Adipose tissue (tissue), 3 donors: Measurements from ENCODE around the gene KCTD20. TPM values are rescaled to one million over a fixed set of nuclear protein-coding genes. Genes with fewer than 3 reads are reported as not detected.

Source experiments
- H3K27ac ChIP-seq: one replicate; pipeline ENCODE4 v1.5.1; 2013; ENCODE audit warnings: low read depth, low read length
- WGBS, 3 donors: extraction: QIAGEN DNeasy Blood & Tissue Kit; methylation state at CpG; one replicate each; pipeline ENCODE4 v1.1.7; 2013; 5-methylcytosine and 5-hydroxymethylcytosine counted together
- polyA plus RNA-seq, 3 donors: library from polyadenylated mRNA; stranded (reverse); fragments of 200-250 nt; gene quantifications; one replicate each; pipeline ENCODE4 v1.2.3, GENCODE V29; 2013
- donor health status: healthy with polysubstance abuse.
- donor health status: Bipolar disorder and iron deficiency.
- donor health status: healthy.

Gene KCTD20
- polyA plus RNA-seq, 3 donors = 8.5 to 52.6 (median 43.8) TPM

GRCh38 chr6:36516559-36516958 lies 73.8 kb downstream of the KCTD20 start:
- no peak overlapping the region for H3K27ac ChIP-seq

DNA sequence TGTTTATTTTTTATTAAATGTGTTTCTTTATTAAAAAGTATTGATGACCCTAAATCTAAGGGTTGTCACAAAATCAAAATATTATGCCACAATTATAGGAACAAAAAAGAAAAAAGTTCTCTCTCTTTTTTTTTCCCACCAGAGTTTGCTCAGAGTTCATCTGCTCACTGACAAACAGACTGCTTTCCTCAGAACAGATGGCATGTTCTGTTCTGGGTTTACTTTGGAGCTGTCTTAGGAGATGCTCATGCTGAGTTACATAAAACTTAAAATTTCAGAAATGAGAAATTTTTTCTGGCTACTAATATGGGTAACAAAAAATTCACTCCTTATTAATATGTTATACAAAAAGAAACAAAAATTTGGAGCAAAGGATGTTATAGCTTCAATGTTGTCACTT lies 74.2 kb downstream of the KCTD20 start:
- no peak overlapping the region for H3K27ac ChIP-seq

More at GRCh38 chr6:36516559-36516958, 73.8 kb downstream of the KCTD20 start:
- WGBS, 3 donors = 85 to 96% (median 88%) methylated on average over 4 of the region's 4 CpGs

GRCh38 chr6:36517408-36517807 lies 74.6 kb downstream of the KCTD20 start:
- no peak overlapping the region for H3K27ac ChIP-seq
- WGBS, 3 donors = 71 to 94% (median 84%) methylated on average over 2 of the region's 2 CpGs

- H3K27ac ChIP-seq = no peak overlapping the region
Observed at GRCh38 chr6:36519352-36519751, 76.6 kb downstream of the KCTD20 start.

- 96 to 98% (median 96%) methylated on average over 8 of the region's 8 CpGs for WGBS, 3 donors
- no peak overlapping the region for H3K27ac ChIP-seq
Observed at GRCh38 chr6:36523451-36523850, 80.7 kb downstream of the KCTD20 start.

DNA sequence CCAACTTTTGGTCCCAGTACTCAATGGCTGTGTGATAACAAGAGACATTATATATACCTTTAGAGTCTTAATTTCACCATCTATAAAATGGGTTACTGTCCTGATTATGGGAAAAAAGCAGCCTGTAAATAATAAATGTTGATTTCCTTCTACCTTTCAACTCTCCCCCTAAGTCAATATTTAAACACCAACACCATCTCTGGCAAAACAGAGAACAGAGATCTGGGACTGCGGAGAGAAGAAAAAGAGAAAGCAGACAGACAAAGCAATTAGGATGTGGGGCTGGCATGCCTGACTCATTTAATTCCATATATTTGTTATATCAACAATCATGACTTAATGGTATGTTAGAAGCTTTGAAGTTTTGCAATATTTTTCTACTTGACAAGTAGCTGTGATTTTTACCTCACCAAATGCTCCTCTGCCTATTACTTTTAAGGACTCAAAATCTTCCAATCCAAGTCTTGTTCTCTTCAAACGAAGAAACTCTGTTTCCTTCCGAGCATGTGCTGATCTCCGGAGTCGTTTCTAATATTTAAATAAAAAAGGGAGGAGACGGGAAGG lies 81.2 kb downstream of the KCTD20 start:
- 79 to 85% (median 83%) methylated on average over 6 of the region's 6 CpGs for WGBS, 3 donors
- no peak overlapping the region for H3K27ac ChIP-seq

DNA sequence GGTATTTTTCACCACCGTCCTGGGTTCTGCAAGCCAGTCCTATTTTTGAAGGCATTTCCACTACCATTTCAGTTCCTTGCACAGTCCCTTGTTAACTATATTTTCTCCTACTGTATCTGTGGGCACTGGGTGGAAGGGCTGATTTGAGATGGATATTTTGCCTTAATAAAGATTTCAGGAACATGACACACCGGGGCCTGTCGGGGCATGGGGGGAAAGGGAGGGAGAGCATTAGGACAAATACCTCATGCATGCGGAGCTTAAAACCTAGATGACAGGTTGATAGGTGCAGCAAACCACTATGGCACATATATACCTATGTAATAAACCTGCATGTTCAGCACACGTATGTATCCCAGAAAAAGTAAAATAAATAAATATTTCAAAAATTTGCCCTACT lies 82.1 kb downstream of the KCTD20 start:
- 89 to 98% (median 94%) methylated on average over 5 of the region's 5 CpGs for WGBS, 3 donors
- H3K27ac ChIP-seq = no peak overlapping the region

DNA sequence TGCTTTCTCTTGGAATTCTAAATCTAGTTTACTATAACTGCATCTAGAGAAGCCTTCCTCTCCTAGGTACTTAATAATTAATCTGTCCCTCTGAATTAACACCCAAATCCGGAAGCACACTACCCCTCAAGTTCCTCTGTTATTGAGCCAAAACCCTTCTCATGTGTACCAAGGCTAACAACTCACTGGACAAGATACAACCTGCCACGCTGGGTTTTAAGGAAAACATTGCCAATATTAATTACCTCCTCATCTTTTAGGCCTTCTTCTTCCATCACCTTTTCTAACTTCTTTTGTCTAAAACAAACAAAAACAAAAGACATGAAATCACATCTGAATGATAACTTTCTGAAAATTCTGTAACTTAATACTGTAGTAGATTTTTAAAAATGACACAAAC lies 82.5 kb downstream of the KCTD20 start:
- no peak overlapping the region for H3K27ac ChIP-seq
- WGBS, 3 donors = 69 to 87% (median 77%) methylated on average over 2 of the region's 2 CpGs

DNA sequence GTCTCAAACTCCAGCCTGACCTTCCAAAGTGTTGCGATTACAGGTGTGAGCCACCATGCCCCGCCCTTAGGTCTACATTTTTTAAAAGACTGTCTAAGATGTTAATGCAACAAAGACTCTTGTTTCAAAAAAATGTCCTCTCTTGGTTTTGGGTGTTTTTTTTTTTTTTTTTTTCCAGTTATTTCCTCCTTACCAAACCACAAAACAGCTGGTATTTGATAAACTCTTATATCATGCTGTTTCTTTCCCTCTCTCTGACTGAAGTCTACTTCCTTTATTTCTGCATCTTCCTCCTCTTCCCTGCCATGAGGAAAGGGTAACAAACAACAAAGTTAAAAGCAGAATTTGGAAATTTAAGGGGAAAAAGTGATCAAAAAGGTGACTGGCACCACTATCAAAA lies 83.3 kb downstream of the KCTD20 start:
- H3K27ac ChIP-seq = no peak overlapping the region
- 68 to 81% (median 79%) methylated on average over 2 of the region's 2 CpGs for WGBS, 3 donors

DNA sequence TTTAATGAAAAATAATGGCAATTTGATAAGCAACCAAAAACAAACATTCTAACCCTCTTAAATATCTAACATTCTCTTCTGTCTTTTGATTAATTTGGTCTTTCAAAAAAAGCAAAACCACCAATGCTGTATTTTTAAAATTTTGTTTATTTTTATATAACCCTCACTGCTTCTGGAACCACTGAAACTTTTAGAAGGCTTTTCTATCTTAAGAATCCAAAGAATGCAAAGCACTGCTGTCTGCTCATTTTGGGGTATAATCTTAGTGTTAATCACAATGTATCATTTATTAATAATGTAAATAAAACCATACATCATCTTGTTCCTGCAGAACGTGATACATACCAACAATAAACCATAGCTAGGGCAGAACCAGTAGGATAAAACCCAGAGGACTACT lies 90.5 kb downstream of the KCTD20 start:
- H3K27ac ChIP-seq = no peak overlapping the region
- whole genome bisulfite sequencing, 3 donors = 50 to 60% (median 55%) methylated on average over 1 of the region's 1 CpG

- 91 to 94% (median 93%) methylated on average over 3 of the region's 3 CpGs for WGBS, 3 donors
- no peak overlapping the region for H3K27ac ChIP-seq
Observed at GRCh38 chr6:36536873-36537547, 94.2 kb downstream of the KCTD20 start.

GRCh38 chr6:36539814-36540568 lies 97.2 kb downstream of the KCTD20 start:
- no peak overlapping the region for H3K27ac ChIP-seq
- WGBS, 3 donors = 87 to 91% (median 87%) methylated on average over 4 of the region's 4 CpGs

Other genes starting within 250 kb of the KCTD20 start
- 10 to 100 TPM; 11.5 to 19.2 (median 13.8) TPM for gene BRPF3, start 246.3 kb upstream of the KCTD20 start, polyA plus RNA-seq
- under 1 TPM; 0.02 to 0.22 (median 0.15) TPM for gene PNPLA1, start 172.9 kb upstream of the KCTD20 start, polyA plus RNA-seq
- gene BNIP5, start 106.1 kb upstream of the KCTD20 start, polyA plus RNA-seq = under 1 TPM in 2 of 3 donors, not detected in 1; 0.07 to 0.51 TPM
- gene ETV7, start 55.3 kb upstream of the KCTD20 start, polyA plus RNA-seq = 1 to 10 TPM in 1 of 3 donors, under 1 TPM in 2; 0.55 to 1.0 (median 0.67) TPM
- gene PXT1, start 146 bp upstream of the KCTD20 start, polyA plus RNA-seq = under 1 TPM in 1 of 3 donors, not detected in 2; 0.10 TPM
- gene STK38, start 104.5 kb downstream of the KCTD20 start, polyA plus RNA-seq = 10 to 100 TPM in 2 of 3 donors, 1 to 10 TPM in 1; 5.9 to 39.7 (median 13.5) TPM
- 100 to 1,000 TPM; 133 to 227 (median 211) TPM for gene SRSF3, start 151.4 kb downstream of the KCTD20 start, polyA plus RNA-seq
- gene CDKN1A, start 235.7 kb downstream of the KCTD20 start, polyA plus RNA-seq = 100 to 1,000 TPM in 2 of 3 donors, 10 to 100 TPM in 1; 92.4 to 540 (median 441) TPM